GM12878 (cell line): Measurements from ENCODE around the gene COL4A1. TPM values are rescaled to one million over a fixed set of nuclear protein-coding genes. Genes with fewer than 3 reads are reported as not detected.

ENCODE experiments used
- ATAC-seq: fragments of 200-7000 bp; cut with Tn5 transposase; 3 replicates; pipeline ENCODE4 v1.9.1; 2020; ENCODE audit warnings: mild to moderate bottlenecking, moderate library complexity
- BruUV-seq: library from RNA; stranded (reverse); fragments of 400-500 nt; replicated peaks from 2 replicates; lab custom pipeline; 2021; lab: Mats Ljungman, UMichigan
- CTCF ChIA-PET: fragments of 300-600 bp; sonication (Branson Sonifier 250); formaldehyde crosslinking; extraction: SDS; loops from one replicate; lab custom pipeline; 2021; ENCODE audit warnings: inconsistent platforms; lab: Yijun Ruan, JAX
- POLR2A ChIA-PET: fragments of 350-600 bp; formaldehyde crosslinking; extraction: SDS; loops from one replicate; lab custom pipeline; 2021; ENCODE audit warnings: inconsistent platforms; lab: Charles Lee
- RAD21 ChIA-PET: fragments of 300-600 bp; sonication (Branson Sonifier 250); formaldehyde crosslinking; loops from one replicate; lab custom pipeline; 2023; ENCODE audit warnings: antibody characterized with exemption; ENCODE audit not compliant: unreplicated experiment; lab: Charles Lee
- SMC1A ChIA-PET: fragments of 300-600 bp; sonication (Branson Sonifier 250); formaldehyde crosslinking; loops from one replicate; lab custom pipeline; 2023; ENCODE audit not compliant: unreplicated experiment, uncharacterized antibody; lab: Charles Lee
- DNase-seq: peaks from one replicate; pipeline ENCODE4 v3.0.0-alpha.2; 2011; ENCODE audit warnings: low read depth, low spot score
- FAIRE-seq: peaks from 3 replicates; lab custom pipeline; 2011; peaks lifted over from hg19 to GRCh38; lab: Jason Lieb, UNC
- H2AFZ ChIP-seq: 2 replicates; pipeline ENCODE4 v1.6.0; 2011; ENCODE audit warnings: low read depth, low read length, control low read depth; ENCODE audit not compliant: control insufficient read depth
- H3K27ac ChIP-seq: 2 replicates; pipeline ENCODE4 v1.5.1; 2011; ENCODE audit warnings: control low read depth; ENCODE audit not compliant: control insufficient read depth, insufficient read depth
- H3K27me3 ChIP-seq, 2 experiments: replicated peaks in 1 of 2; 2 replicates each; pipeline versions ENCODE4 v1.6.0 to v1.6.1; 2011; ENCODE audit warnings: low read length in 1 of 2; ENCODE audit not compliant: control insufficient read depth in 2 of 2, insufficient read depth in 2 of 2
- H3K36me3 ChIP-seq, 2 experiments: 2 replicates each; pipeline ENCODE4 v1.5.1; 2011; ENCODE audit warnings: low read length in 1 of 2; ENCODE audit not compliant: control insufficient read depth in 2 of 2, insufficient read depth in 2 of 2
- H3K4me1 ChIP-seq: 2 replicates; pipeline ENCODE4 v1.6.1; 2011; ENCODE audit warnings: mild to moderate bottlenecking, low read length, moderate library complexity, mixed read lengths; ENCODE audit not compliant: control insufficient read depth, insufficient read depth
- H3K4me2 ChIP-seq: 2 replicates; pipeline ENCODE4 v1.6.0; 2011; ENCODE audit warnings: control low read depth; ENCODE audit not compliant: control insufficient read depth, insufficient read depth
- H3K4me3 ChIP-seq: fragments of 200-600 bp; sonication (generic); 2 replicates; pipeline ENCODE4 v1.5.1; 2016
- H3K79me2 ChIP-seq: 2 replicates; pipeline ENCODE4 v1.6.0; 2011; ENCODE audit warnings: low read length; ENCODE audit not compliant: control insufficient read depth, insufficient read depth
- H3K9ac ChIP-seq: 2 replicates; pipeline ENCODE4 v1.8.0; 2011; ENCODE audit warnings: low read length, control low read depth, mixed read lengths; ENCODE audit not compliant: control insufficient read depth, insufficient read depth
- H3K9me3 ChIP-seq: replicated peaks from 3 replicates; pipeline ENCODE4 v1.5.1; 2011; ENCODE audit warnings: mild to moderate bottlenecking, low read length; ENCODE audit not compliant: control insufficient read depth, insufficient read depth
- H4K20me1 ChIP-seq: 2 replicates; pipeline ENCODE4 v1.6.0; 2011; ENCODE audit not compliant: control insufficient read depth, insufficient read depth
- CBX5 ChIP-seq: sonication (generic); IDR thresholded peaks from 2 replicates; pipeline ENCODE4 v1.6.1; 2016; ENCODE audit warnings: low read depth, moderate library complexity, mild to moderate bottlenecking, inconsistent platforms
- CHD1 ChIP-seq: IDR thresholded peaks from 2 replicates; pipeline ENCODE4 v1.6.1; 2012; ENCODE audit warnings: low read depth, low read length, improper control_type of control experiment
- CHD4 ChIP-seq: fragments of 200-600 bp; sonication (generic); IDR thresholded peaks from 2 replicates; pipeline ENCODE4 v1.6.1; 2016; ENCODE audit warnings: mild to moderate bottlenecking
- EGR1 ChIP-seq, 2 experiments: IDR thresholded peaks; 1 replicate in 1 of 2; 2 replicates in 1 of 2; pipeline ENCODE4 v1.6.1; 2011 to 2012; ENCODE audit warnings: low read depth in 2 of 2, low read length in 2 of 2, borderline replicate concordance in 1 of 2, mild to moderate bottlenecking in 1 of 2, moderate library complexity in 1 of 2
- NFXL1 ChIP-seq: fragments of 450-650 bp; IDR thresholded peaks from 2 replicates; pipeline ENCODE4 v1.6.1; 2017; ENCODE audit warnings: antibody characterized with exemption, mild to moderate bottlenecking, borderline replicate concordance
- NFYB ChIP-seq: IDR thresholded peaks from 2 replicates; pipeline ENCODE4 v1.6.1; 2011; ENCODE audit warnings: low read depth, mild to moderate bottlenecking, low read length, improper control_type of control experiment, moderate library complexity; ENCODE audit not compliant: insufficient read depth
- NR2F1 ChIP-seq: fragments of 450-650 bp; conservative IDR thresholded peaks from 2 replicates; pipeline ENCODE4 v1.6.1; 2017; ENCODE audit warnings: mild to moderate bottlenecking
- PAX5 ChIP-seq: IDR thresholded peaks from 2 replicates; pipeline ENCODE4 v1.6.1; 2011; ENCODE audit warnings: low read depth, low read length, borderline replicate concordance
- YY1 ChIP-seq: IDR thresholded peaks from 2 replicates; pipeline ENCODE4 v1.6.1; 2011; ENCODE audit warnings: low read depth, mild to moderate bottlenecking, low read length
- ZNF207 ChIP-seq: fragments of 450-650 bp; IDR thresholded peaks from 2 replicates; pipeline ENCODE4 v1.6.1; 2014; ENCODE audit warnings: antibody characterized with exemption, mild to moderate bottlenecking, borderline replicate concordance
- ZNF384 ChIP-seq: IDR thresholded peaks from 2 replicates; pipeline ENCODE4 v1.6.1; 2012; ENCODE audit warnings: low read depth, mild to moderate bottlenecking, low read length, improper control_type of control experiment, borderline replicate concordance
- WGBS: methylation state at CpG from one replicate; pipeline ENCODE4 v1.1.6; 2016; ENCODE audit warnings: low lambda C conversion rate; ENCODE audit not compliant: insufficient replicate concordance, insufficient coverage; ENCODE audit errors: missing lambda C conversion rate; 5-methylcytosine and 5-hydroxymethylcytosine counted together
- in situ Hi-C: fragments of 300-500 bp; cut with MboI; formaldehyde crosslinking; loops from 9 replicates; pipeline ENCODE4 v1.14.3; 2018; ENCODE audit warnings: mixed read lengths
- intact Hi-C: fragments of 100-400 bp; cut with micrococcal nuclease; formaldehyde crosslinking; loops from one replicate; pipeline ENCODE4 v1.14.2; 2022; ENCODE audit not compliant: unreplicated experiment
- polyA plus RNA-seq, 11 experiments: library from polyadenylated mRNA; depleted of rRNA in 4 of 11; unstranded in 6 of 11; stranded (reverse) in 5 of 11; fragments of >200 nt; fragmentation: Nextera tagmentation in 4 of 11; fragmentation: Illumina TruSeq in 1 of 11; extraction: Ambion mirVana in 4 of 11; extraction: Trizol in 1 of 11; gene quantifications; 1 replicate in 1 of 11; 2 replicates in 10 of 11; pipeline versions ENCODE4 v1.2.1 to v1.2.3, GENCODE V29; 2011 to 2016; ENCODE audit warnings: inconsistent platforms in 2 of 11, missing spikeins in 2 of 11, low read depth in 1 of 11
- total RNA-seq, 4 experiments: library from RNA; depleted of rRNA in 3 of 4; stranded (reverse); fragments of >200 nt in 3 of 4; fragmentation: Illumina TruSeq in 1 of 4; extraction: Trizol in 1 of 4; gene quantifications; 2 replicates each; pipeline versions ENCODE4 v1.2.1 to v1.2.3, GENCODE V29; 2013 to 2021
- TF ChIP-seq, protein P1 (sequence below): fragments of 450-650 bp; conservative IDR thresholded peaks from 2 replicates; pipeline ENCODE4 v1.6.1; 2017; ENCODE audit warnings: mild to moderate bottlenecking, moderate library complexity
- TF ChIP-seq, protein P2 (sequence below): fragments of 450-650 bp; IDR thresholded peaks from 2 replicates; pipeline ENCODE4 v1.6.1; 2016; ENCODE audit warnings: mild to moderate bottlenecking
- TF ChIP-seq, protein P3 (sequence below): IDR thresholded peaks from 2 replicates; pipeline ENCODE4 v1.6.1; 2011; ENCODE audit warnings: low read depth, mild to moderate bottlenecking, low read length, moderate library complexity, borderline replicate concordance; ENCODE audit errors: extremely low read depth

The COL4A1 gene
- total and polyA plus RNA-seq, 10 of the 15 experiments (the other 5 are each of a cell fraction or from before 2014, with no cell fraction given): 0.07 to 0.31 (median 0.13) TPM; not detected in 6

DNA sequence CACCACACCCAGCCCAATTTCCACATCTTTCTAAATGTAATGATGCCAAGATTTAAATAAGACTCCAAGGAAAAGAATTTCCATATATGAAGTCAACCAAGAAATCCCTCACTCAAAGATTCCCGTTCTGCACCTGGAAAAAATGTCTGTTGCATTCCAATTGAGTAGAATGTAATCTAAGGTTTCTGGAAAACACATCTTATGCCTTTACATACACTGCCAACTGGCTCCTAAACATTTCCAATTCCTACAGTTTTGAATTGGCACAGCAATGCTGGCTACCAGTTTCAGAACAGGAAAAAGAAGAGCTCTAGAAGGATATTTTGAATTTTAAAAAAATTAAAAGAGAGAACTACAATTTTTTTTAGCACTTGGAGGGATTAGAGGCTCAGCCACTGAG is 43.1 kb upstream of the COL4A1 start:
- no peaks in the 10 kb centered on the region for H3K9me3 ChIP-seq
- ChIA-PET POLR2A (no interaction called here), CTCF (no interaction called here), SMC1A (interaction anchor here (1.1 to 1.9 kb wide), 3 partner anchors 16 to 94 kb away, joined by 3 to 5 read pairs (median 4); no protein-coding TSS in a partner anchor), RAD21 (no interaction called here)
- in situ Hi-C loops: no loop called here
- H3K79me2 ChIP-seq: no peaks in the 10 kb centered on the region
- no peak for DNase-seq
- no peak overlapping the region for H2AFZ ChIP-seq
- no peak for FAIRE-seq
- no peak for ATAC-seq
- intact Hi-C loops: no loop called here
- H3K4me1 ChIP-seq: no peaks in the 10 kb centered on the region; the same call in 1 of the 2 replicates
- H3K36me3 ChIP-seq: no peaks in the 10 kb centered on the region
- peaks cover 0 to 4% of the 10 kb centered on the region in 2 experiments; a peak in 1 of 4 replicates for H3K27me3 ChIP-seq
- TF ChIP-seq, protein P1, sequence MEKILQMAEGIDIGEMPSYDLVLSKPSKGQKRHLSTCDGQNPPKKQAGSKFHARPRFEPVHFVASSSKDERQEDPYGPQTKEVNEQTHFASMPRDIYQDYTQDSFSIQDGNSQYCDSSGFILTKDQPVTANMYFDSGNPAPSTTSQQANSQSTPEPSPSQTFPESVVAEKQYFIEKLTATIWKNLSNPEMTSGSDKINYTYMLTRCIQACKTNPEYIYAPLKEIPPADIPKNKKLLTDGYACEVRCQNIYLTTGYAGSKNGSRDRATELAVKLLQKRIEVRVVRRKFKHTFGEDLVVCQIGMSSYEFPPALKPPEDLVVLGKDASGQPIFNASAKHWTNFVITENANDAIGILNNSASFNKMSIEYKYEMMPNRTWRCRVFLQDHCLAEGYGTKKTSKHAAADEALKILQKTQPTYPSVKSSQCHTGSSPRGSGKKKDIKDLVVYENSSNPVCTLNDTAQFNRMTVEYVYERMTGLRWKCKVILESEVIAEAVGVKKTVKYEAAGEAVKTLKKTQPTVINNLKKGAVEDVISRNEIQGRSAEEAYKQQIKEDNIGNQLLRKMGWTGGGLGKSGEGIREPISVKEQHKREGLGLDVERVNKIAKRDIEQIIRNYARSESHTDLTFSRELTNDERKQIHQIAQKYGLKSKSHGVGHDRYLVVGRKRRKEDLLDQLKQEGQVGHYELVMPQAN: no peak
- TF ChIP-seq ZNF384: no peak
- no peak overlapping the region for H3K27ac ChIP-seq
- no peak overlapping the region for H3K4me3 ChIP-seq
- no peak overlapping the region for H3K4me2 ChIP-seq
- no TSS peak for BruUV-seq
- H3K9ac ChIP-seq: no peak overlapping the region
- WGBS: 4% methylated on average over 1 of the region's 1 CpG
- no peaks in the 10 kb centered on the region for H4K20me1 ChIP-seq

DNA sequence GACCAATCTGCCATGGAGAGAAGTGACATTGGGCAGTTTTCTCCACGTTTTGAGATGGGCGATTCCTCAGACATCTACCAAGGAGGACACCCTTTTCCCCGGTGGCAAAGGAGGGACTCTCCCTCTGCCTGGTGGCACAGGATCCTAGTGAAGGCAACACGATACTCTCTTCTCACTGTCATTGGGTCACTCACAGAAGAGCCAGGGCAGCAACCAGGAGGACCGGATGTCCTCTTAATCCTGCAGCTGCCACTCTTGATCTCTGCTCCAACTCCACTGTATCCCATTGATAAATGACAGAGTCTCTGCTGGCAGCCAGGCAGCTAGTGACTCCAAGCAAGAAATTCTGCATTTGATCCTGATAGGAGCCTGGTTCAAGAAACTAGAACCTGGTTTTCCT is 42.3 kb upstream of the COL4A1 start:
- intact Hi-C loops (no loop called here), in situ Hi-C loops (no loop called here)
- H3K4me3 ChIP-seq: no peak overlapping the region
- no peak overlapping the region for H3K4me2 ChIP-seq
- no peak overlapping the region for H2AFZ ChIP-seq
- no peaks in the 10 kb centered on the region for H3K36me3 ChIP-seq
- no peak overlapping the region for H3K9ac ChIP-seq
- no peak for DNase-seq
- ChIA-PET RAD21 (no interaction called here), SMC1A (interaction anchor here (1.1 kb wide), 1 partner anchor 17 kb away, joined by 3 read pairs; no protein-coding TSS in a partner anchor), CTCF (interaction anchor here (2.0 kb wide), 1 partner anchor 14 kb away, joined by 5 read pairs; no protein-coding TSS in a partner anchor), POLR2A (no interaction called here)
- no TSS peak for BruUV-seq
- no peak overlapping the region for H3K27ac ChIP-seq
- H4K20me1 ChIP-seq: no peaks in the 10 kb centered on the region
- H3K9me3 ChIP-seq: no peaks in the 10 kb centered on the region
- 26% methylated on average over 5 of the region's 5 CpGs for WGBS
- peaks cover 0 to 4% of the 10 kb centered on the region in 2 experiments; a peak in 1 of 4 replicates for H3K27me3 ChIP-seq
- H3K4me1 ChIP-seq: no peaks in the 10 kb centered on the region
- no peaks in the 10 kb centered on the region for H3K79me2 ChIP-seq
- ATAC-seq: no peak
- no peak for FAIRE-seq
- no peak for TF ChIP-seq NR2F1
- TF ChIP-seq NFYB: no peak
- TF ChIP-seq EGR1 (IDR thresholded peaks at IDR 0.05; ENCODE audit: borderline replicate concordance in 1 of 2, low read depth in 2 of 2, low read length in 2 of 2): no peak
- TF ChIP-seq PAX5: no peak
- TF ChIP-seq CHD1: no peak
- TF ChIP-seq CHD4: no peak
- no peak for TF ChIP-seq ZNF207
- TF ChIP-seq, protein P2, sequence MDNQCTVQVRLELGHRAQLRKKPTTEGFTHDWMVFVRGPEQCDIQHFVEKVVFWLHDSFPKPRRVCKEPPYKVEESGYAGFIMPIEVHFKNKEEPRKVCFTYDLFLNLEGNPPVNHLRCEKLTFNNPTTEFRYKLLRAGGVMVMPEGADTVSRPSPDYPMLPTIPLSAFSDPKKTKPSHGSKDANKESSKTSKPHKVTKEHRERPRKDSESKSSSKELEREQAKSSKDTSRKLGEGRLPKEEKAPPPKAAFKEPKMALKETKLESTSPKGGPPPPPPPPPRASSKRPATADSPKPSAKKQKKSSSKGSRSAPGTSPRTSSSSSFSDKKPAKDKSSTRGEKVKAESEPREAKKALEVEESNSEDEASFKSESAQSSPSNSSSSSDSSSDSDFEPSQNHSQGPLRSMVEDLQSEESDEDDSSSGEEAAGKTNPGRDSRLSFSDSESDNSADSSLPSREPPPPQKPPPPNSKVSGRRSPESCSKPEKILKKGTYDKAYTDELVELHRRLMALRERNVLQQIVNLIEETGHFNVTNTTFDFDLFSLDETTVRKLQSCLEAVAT: no peak
- no peak for TF ChIP-seq NFXL1
- TF ChIP-seq YY1: no peak
- TF ChIP-seq, protein P3, sequence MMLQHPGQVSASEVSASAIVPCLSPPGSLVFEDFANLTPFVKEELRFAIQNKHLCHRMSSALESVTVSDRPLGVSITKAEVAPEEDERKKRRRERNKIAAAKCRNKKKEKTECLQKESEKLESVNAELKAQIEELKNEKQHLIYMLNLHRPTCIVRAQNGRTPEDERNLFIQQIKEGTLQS: no peak
- no peak for TF ChIP-seq CBX5
